ENCODE data around the gene RNF25.

Gene RNF25

GRCh38 chr2:218710687-218711549 lies 39.1 kb upstream of the RNF25 start, which contains the start of gene TTLL4:
Gene TTLL4, plus strand, starts transcription at chr2:218710835. Its CDS starts 26,842 bp downstream, at chr2:218737677.
- no peaks in the 10 kb centered on the region for H3K36me3 ChIP-seq (ENCODE audit: control insufficient read depth, insufficient read depth, low read length)
- H2AFZ ChIP-seq: peak within 1 kb of the TSS; percentile 94
- no peaks in the 10 kb centered on the region for H3K27me3 ChIP-seq (ENCODE audit: control insufficient read depth, insufficient read depth, low read length)
- H3K79me2 ChIP-seq: peaks cover 11% of the 10 kb centered on the region
- no peaks in the 10 kb centered on the region for H3K4me1 ChIP-seq
- peak within 1 kb of the TSS; percentile 62 for H3K27ac ChIP-seq
- H3K9me3 ChIP-seq (ENCODE audit: control insufficient read depth, low read length): no peaks in the 10 kb centered on the region
- TF ChIP-seq CTCF (IDR thresholded peaks at IDR 0.05): peak; percentile 97
- H3K4me2 ChIP-seq (ENCODE audit: low read length): peak within 1 kb of the TSS; percentile 70
- H3K4me3 ChIP-seq (ENCODE audit: low read depth, low read length): peak within 1 kb of the TSS; percentile 81
- H3K9ac ChIP-seq: peak within 1 kb of the TSS; percentile 42

GRCh38 chr2:218710334-218710686 lies 38.5 kb upstream of the RNF25 start:
- H3K9ac ChIP-seq: no peak overlapping the region
- H3K36me3 ChIP-seq (ENCODE audit: control insufficient read depth, insufficient read depth, low read length): no peaks in the 10 kb centered on the region
- H3K4me2 ChIP-seq (ENCODE audit: low read length): peak overlapping the region; percentile 70
- H3K79me2 ChIP-seq: peaks cover 10% of the 10 kb centered on the region
- peak overlapping the region; percentile 94 for H2AFZ ChIP-seq
- peak overlapping the region; percentile 81 for H3K4me3 ChIP-seq (ENCODE audit: low read depth, low read length)
- no peak overlapping the region for H3K27ac ChIP-seq
- H3K9me3 ChIP-seq (ENCODE audit: control insufficient read depth, low read length): no peaks in the 10 kb centered on the region
- TF ChIP-seq CTCF (IDR thresholded peaks at IDR 0.05): no peak
- H3K4me1 ChIP-seq: no peaks in the 10 kb centered on the region
- no peaks in the 10 kb centered on the region for H3K27me3 ChIP-seq (ENCODE audit: control insufficient read depth, insufficient read depth, low read length)

- H3K79me2 ChIP-seq: peaks cover 10% of the 10 kb centered on the region
- no peak overlapping the region for H3K4me2 ChIP-seq (ENCODE audit: low read length)
- H3K36me3 ChIP-seq (ENCODE audit: control insufficient read depth, insufficient read depth, low read length): no peaks in the 10 kb centered on the region
- H3K27ac ChIP-seq: no peak overlapping the region
- H3K9ac ChIP-seq: no peak overlapping the region
- no peaks in the 10 kb centered on the region for H3K9me3 ChIP-seq (ENCODE audit: control insufficient read depth, low read length)
- no peaks in the 10 kb centered on the region for H3K4me1 ChIP-seq
- no peak overlapping the region for H3K4me3 ChIP-seq (ENCODE audit: low read depth, low read length)
- TF ChIP-seq CTCF (IDR thresholded peaks at IDR 0.05): no peak
- H3K27me3 ChIP-seq (ENCODE audit: control insufficient read depth, insufficient read depth, low read length): no peaks in the 10 kb centered on the region
- peak overlapping the region; percentile 94 for H2AFZ ChIP-seq
Observed at GRCh38 chr2:218709908-218710307, 38.1 kb upstream of the RNF25 start.

- H3K4me3 ChIP-seq (ENCODE audit: low read depth, low read length): no peak overlapping the region
- no peak overlapping the region for H3K4me2 ChIP-seq (ENCODE audit: low read length)
- no peaks in the 10 kb centered on the region for H3K4me1 ChIP-seq
Observed at GRCh38 chr2:218708086-218708485, 36.3 kb upstream of the RNF25 start.

More at GRCh38 chr2:218708086-218708485, 36.3 kb upstream of the RNF25 start:
- no peaks in the 10 kb centered on the region for H3K9me3 ChIP-seq (ENCODE audit: control insufficient read depth, low read length)
- H2AFZ ChIP-seq: no peak overlapping the region
- H3K36me3 ChIP-seq (ENCODE audit: control insufficient read depth, insufficient read depth, low read length): no peaks in the 10 kb centered on the region
- H3K27me3 ChIP-seq (ENCODE audit: control insufficient read depth, insufficient read depth, low read length): no peaks in the 10 kb centered on the region
- no peak for TF ChIP-seq CTCF (IDR thresholded peaks at IDR 0.05)
- peaks cover 7% of the 10 kb centered on the region for H3K79me2 ChIP-seq
- H3K27ac ChIP-seq: no peak overlapping the region
- no peak overlapping the region for H3K9ac ChIP-seq

Data from parathyroid adenoma (tissue), 2 donors.